ENCODE results near the gene SLIT3. TPM values are rescaled to one million over a fixed set of nuclear protein-coding genes. Genes with fewer than 3 reads are reported as not detected.

The SLIT3 gene
- total and polyA plus RNA-seq, 2 experiments from 2014 or later = 0.59 to 0.71 TPM

DNA sequence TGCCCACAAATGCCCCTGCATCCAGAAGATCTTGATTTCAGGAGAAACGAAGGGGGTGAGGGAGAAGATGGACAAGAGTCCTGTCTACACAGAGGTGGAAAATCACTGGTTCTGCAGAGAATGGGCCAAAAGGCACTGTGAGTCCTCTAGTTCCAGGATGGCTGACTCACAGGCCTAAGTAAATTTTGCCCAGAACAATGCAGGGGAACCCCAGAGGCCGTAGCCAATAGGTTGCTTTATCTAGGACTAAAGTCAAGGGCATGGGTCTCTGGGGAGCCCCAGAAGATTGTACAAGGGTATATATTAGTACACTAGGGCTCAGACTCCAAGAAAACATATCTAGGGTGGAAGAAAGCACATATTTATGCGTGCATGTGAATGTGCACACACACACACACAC, 98.0 kb downstream of the SLIT3 start:
- TF ChIP-seq STAT1 (IDR thresholded peaks at IDR 0.05; ENCODE audit: unreplicated experiment) (no peak), POLR2AphosphoS5 (IDR thresholded peaks at IDR 0.05; ENCODE audit: low read depth) (no peak), NANOG (IDR thresholded peaks at IDR 0.05; ENCODE audit: borderline replicate concordance) (no peak), ZNF331 (CRISPR knock-in tag; IDR thresholded peaks at IDR 0.05; ENCODE audit: low read depth) (no peak), REST (IDR thresholded peaks at IDR 0.05; ENCODE audit: unreplicated experiment) (no peak), JUNB (IDR thresholded peaks at IDR 0.05; ENCODE audit: unreplicated experiment) (no peak), CREB1 (CRISPR knock-in tag; IDR thresholded peaks at IDR 0.05; ENCODE audit: low read depth) (no peak)
- TF ChIP-seq, protein P1, sequence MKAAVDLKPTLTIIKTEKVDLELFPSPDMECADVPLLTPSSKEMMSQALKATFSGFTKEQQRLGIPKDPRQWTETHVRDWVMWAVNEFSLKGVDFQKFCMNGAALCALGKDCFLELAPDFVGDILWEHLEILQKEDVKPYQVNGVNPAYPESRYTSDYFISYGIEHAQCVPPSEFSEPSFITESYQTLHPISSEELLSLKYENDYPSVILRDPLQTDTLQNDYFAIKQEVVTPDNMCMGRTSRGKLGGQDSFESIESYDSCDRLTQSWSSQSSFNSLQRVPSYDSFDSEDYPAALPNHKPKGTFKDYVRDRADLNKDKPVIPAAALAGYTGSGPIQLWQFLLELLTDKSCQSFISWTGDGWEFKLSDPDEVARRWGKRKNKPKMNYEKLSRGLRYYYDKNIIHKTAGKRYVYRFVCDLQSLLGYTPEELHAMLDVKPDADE (IDR thresholded peaks at IDR 0.05) = no peak
- TF ChIP-seq, protein P2, sequence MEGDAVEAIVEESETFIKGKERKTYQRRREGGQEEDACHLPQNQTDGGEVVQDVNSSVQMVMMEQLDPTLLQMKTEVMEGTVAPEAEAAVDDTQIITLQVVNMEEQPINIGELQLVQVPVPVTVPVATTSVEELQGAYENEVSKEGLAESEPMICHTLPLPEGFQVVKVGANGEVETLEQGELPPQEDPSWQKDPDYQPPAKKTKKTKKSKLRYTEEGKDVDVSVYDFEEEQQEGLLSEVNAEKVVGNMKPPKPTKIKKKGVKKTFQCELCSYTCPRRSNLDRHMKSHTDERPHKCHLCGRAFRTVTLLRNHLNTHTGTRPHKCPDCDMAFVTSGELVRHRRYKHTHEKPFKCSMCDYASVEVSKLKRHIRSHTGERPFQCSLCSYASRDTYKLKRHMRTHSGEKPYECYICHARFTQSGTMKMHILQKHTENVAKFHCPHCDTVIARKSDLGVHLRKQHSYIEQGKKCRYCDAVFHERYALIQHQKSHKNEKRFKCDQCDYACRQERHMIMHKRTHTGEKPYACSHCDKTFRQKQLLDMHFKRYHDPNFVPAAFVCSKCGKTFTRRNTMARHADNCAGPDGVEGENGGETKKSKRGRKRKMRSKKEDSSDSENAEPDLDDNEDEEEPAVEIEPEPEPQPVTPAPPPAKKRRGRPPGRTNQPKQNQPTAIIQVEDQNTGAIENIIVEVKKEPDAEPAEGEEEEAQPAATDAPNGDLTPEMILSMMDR (conservative IDR thresholded peaks at IDR 0.05; ENCODE audit: low read depth in 2 of 2) = no peak
- Mint-ChIP-seq H3K9me3 (peaks cover 3% of the 10 kb centered on the region; the same call in 1 of the 3 replicates), H3K4me1 (peaks cover 8% of the 10 kb centered on the region), H3K27ac (no peak overlapping the region), H3K4me3 (no peak overlapping the region), H3K36me3 (ENCODE audit: low read depth) (no peaks in the 10 kb centered on the region), H3K27me3 (ENCODE audit: insufficient read depth, low read depth, poor library complexity) (peaks cover 2% of the 10 kb centered on the region)
- Histone ChIP-seq H3F3A (replicated peaks; ENCODE audit: low read depth) (no peaks in the 10 kb centered on the region), H3K4me3 (no peak overlapping the region), H3K4me2 (no peak overlapping the region), H3K9me2 (ENCODE audit: insufficient read depth) (0 out of 2 replicates have a peak, but pooled peaks cover 4% of the 10 kb centered on the region), H4K20me1 (replicated peaks; ENCODE audit: insufficient read depth) (no peaks in the 10 kb centered on the region; the same call in 1 of the 2 replicates), H2AFZ (no peak overlapping the region), H3K27ac (ENCODE audit: low read depth) (no peak overlapping the region), H3K27me3 (ENCODE audit: insufficient read depth) (no peaks in the 10 kb centered on the region), H3K36me3 (ENCODE audit: insufficient read depth) (no peaks in the 10 kb centered on the region), H3K79me2 (replicated peaks; ENCODE audit: insufficient read depth) (no peaks in the 10 kb centered on the region), H3K4me1 (ENCODE audit: insufficient read depth) (peaks cover 4% of the 10 kb centered on the region; the same call in 1 of the 2 replicates)
- DNase-seq (ENCODE audit: low spot score) (no peak), ATAC-seq (no peak)

DNA sequence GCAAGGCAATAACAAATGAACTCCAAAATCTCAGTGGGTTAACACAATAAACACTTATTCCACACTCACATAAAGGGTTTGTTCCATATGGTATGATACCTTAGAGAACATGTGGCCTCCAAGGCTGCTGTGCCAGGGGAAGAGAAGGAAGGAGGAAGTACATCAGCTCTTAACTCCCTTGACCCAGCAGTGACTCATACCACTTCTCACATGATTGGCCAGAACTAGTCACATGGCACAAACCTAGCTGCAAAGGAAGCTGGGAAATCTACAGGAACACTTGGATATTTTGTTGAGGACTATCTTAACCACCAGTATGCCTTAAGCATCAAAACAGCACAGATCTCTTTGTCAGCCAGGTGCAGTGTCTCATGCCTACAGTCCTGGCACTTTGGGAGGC, 99.3 kb downstream of the SLIT3 start:
- no peaks in the 10 kb centered on the region for H3K79me2 ChIP-seq (replicated peaks; ENCODE audit: insufficient read depth)
- no peak overlapping the region for H3K4me2 ChIP-seq
- no peak overlapping the region for H3K27ac ChIP-seq (ENCODE audit: low read depth)
- Mint-ChIP-seq H3K9me3 (peaks cover 3% of the 10 kb centered on the region; the same call in 1 of the 3 replicates), H3K4me1 (peaks cover 8% of the 10 kb centered on the region), H3K36me3 (ENCODE audit: low read depth) (no peaks in the 10 kb centered on the region), H3K4me3 (no peak overlapping the region), H3K27ac (no peak overlapping the region), H3K27me3 (ENCODE audit: insufficient read depth, low read depth, poor library complexity) (peaks cover 2% of the 10 kb centered on the region)
- no peaks in the 10 kb centered on the region for H3F3A ChIP-seq (replicated peaks; ENCODE audit: low read depth)
- no peaks in the 10 kb centered on the region for H3K36me3 ChIP-seq (ENCODE audit: insufficient read depth)
- H4K20me1 ChIP-seq (replicated peaks; ENCODE audit: insufficient read depth) = no peaks in the 10 kb centered on the region; the same call in 1 of the 2 replicates
- peaks cover 4% of the 10 kb centered on the region; the same call in 1 of the 2 replicates for H3K4me1 ChIP-seq (ENCODE audit: insufficient read depth)
- ATAC-seq = no peak
- no peak overlapping the region for H2AFZ ChIP-seq
- H3K27me3 ChIP-seq (ENCODE audit: insufficient read depth) = no peaks in the 10 kb centered on the region
- DNase-seq (ENCODE audit: low spot score) = no peak
- H3K9me2 ChIP-seq (ENCODE audit: insufficient read depth) = 0 out of 2 replicates have a peak, but pooled peaks cover 4% of the 10 kb centered on the region
- H3K4me3 ChIP-seq = no peak overlapping the region
- no peak for TF ChIP-seq NANOG (IDR thresholded peaks at IDR 0.05; ENCODE audit: borderline replicate concordance)
- no peak for TF ChIP-seq ZNF462 (CRISPR knock-in tag; IDR thresholded peaks at IDR 0.05)

Measured in GM23338 (cell line).